HCT116 (cell line): ENCODE measurements around the gene NUDT14. TPM values are rescaled to one million over a fixed set of nuclear protein-coding genes. Genes with fewer than 3 reads are reported as not detected.

Experiments used
- ATAC-seq: fragments of 200-7000 bp; cut with Tn5 transposase; 2 replicates; pipeline ENCODE4 v1.9.1; 2020; ENCODE audit warnings: mild to moderate bottlenecking, moderate library complexity
- BruUV-seq: library from RNA; stranded (reverse); fragments of 400-500 nt; replicated peaks from 2 replicates; lab custom pipeline; 2021; lab: Mats Ljungman, UMichigan
- CTCF ChIA-PET: fragments of 300-600 bp; sonication (Branson Sonifier 250); formaldehyde crosslinking; loops from one replicate; lab custom pipeline; 2021; ENCODE audit warnings: antibody characterized with exemption; lab: Charles Lee
- POLR2A ChIA-PET: fragments of 300-600, 350-600 bp; sonication (Branson Sonifier 250); formaldehyde crosslinking; loops from one replicate; lab custom pipeline; 2021; ENCODE audit warnings: antibody characterized with exemption; lab: Charles Lee
- RAD21 ChIA-PET, 2 experiments: fragments of 300-600 bp; sonication (Branson Sonifier 250); formaldehyde crosslinking; loops; one replicate each; lab custom pipeline; 2023; ENCODE audit warnings: low total read pairs in 2 of 2; ENCODE audit not compliant: uncharacterized antibody in 2 of 2, unreplicated experiment in 2 of 2, low non-redundant PET in 1 of 2; lab: Charles Lee
- DNase-seq: peaks from one replicate; pipeline ENCODE4 v3.0.0-alpha.2; 2010; ENCODE audit warnings: low read depth, low spot score
- H2AFZ ChIP-seq: fragments of 200-600 bp; shearing (Covaris generic), sonication (generic); 2 replicates; pipeline ENCODE4 v1.6.1; 2017; ENCODE audit warnings: low read depth, mixed run types, mixed read lengths, antibody characterized with exemption, low read length; ENCODE audit not compliant: poor library complexity, severe bottlenecking
- H3K27ac ChIP-seq: 2 replicates; pipeline ENCODE4 v1.5.1; 2012; ENCODE audit warnings: low read depth, low read length
- H3K27me3 ChIP-seq: fragments of 200-600 bp; sonication (generic); 2 replicates; pipeline ENCODE4 v1.6.1; 2016; ENCODE audit warnings: mixed run types, low read length, mixed read lengths; ENCODE audit not compliant: insufficient read depth
- H3K36me3 ChIP-seq, 2 experiments: fragments of 200-500 bp in 1 of 2; fragments of 200-600 bp in 1 of 2; sonication (Bioruptor generic) in 1 of 2; sonication (generic) in 1 of 2; 2 replicates each; pipeline versions ENCODE4 v1.5.1 to v1.6.1; 2014 to 2016; ENCODE audit warnings: low read length in 2 of 2, inconsistent platforms in 1 of 2, mixed read lengths in 1 of 2, mixed run types in 1 of 2; ENCODE audit not compliant: insufficient read depth in 2 of 2, control insufficient read depth in 1 of 2
- H3K4me1 ChIP-seq, 2 experiments: fragments of 200-600 bp in 1 of 2; sonication (generic) in 1 of 2; 2 replicates each; pipeline versions ENCODE4 v1.5.1 to v1.6.1; 2012 to 2017; ENCODE audit warnings: low read length in 2 of 2, inconsistent platforms in 1 of 2, mild to moderate bottlenecking in 1 of 2, mixed read lengths in 1 of 2, mixed run types in 1 of 2, moderate library complexity in 1 of 2; ENCODE audit not compliant: insufficient read depth in 2 of 2, control insufficient read depth in 1 of 2
- H3K4me2 ChIP-seq: fragments of 200-600 bp; sonication (generic); 2 replicates; pipeline ENCODE4 v1.6.1; 2017; ENCODE audit warnings: mixed run types, low read length, mixed read lengths
- H3K4me3 ChIP-seq, 2 experiments: fragments of 200-600 bp in 1 of 2; sonication (generic) in 1 of 2; replicated peaks in 1 of 2; 2 replicates each; pipeline ENCODE4 v1.5.1; 2011 to 2016; ENCODE audit warnings: low read length in 2 of 2, control low read depth in 1 of 2, low read depth in 1 of 2, mild to moderate bottlenecking in 1 of 2, mixed read lengths in 1 of 2, mixed run types in 1 of 2
- H3K79me2 ChIP-seq: fragments of 200-600 bp; sonication (generic); 2 replicates; pipeline ENCODE4 v1.6.1; 2017; ENCODE audit warnings: mild to moderate bottlenecking, mixed run types, low read length, moderate library complexity, mixed read lengths; ENCODE audit not compliant: insufficient read depth
- H3K9ac ChIP-seq: fragments of 200-600 bp; sonication (generic); 2 replicates; pipeline ENCODE4 v1.6.1; 2016; ENCODE audit warnings: low read length, mixed read lengths
- H3K9me2 ChIP-seq: fragments of 200-600 bp; sonication (generic), shearing (Covaris generic); 2 replicates; pipeline ENCODE4 v1.6.1; 2017; ENCODE audit warnings: mixed run types, mild to moderate bottlenecking, moderate library complexity; ENCODE audit not compliant: insufficient read depth
- H3K9me3 ChIP-seq, 2 experiments: fragments of 200-500 bp in 1 of 2; fragments of 200-600 bp in 1 of 2; sonication (Bioruptor generic) in 1 of 2; sonication (generic) in 1 of 2; 2 replicates each; pipeline ENCODE4 v1.6.1; 2014 to 2017; ENCODE audit warnings: low read length in 2 of 2, mixed read lengths in 2 of 2, inconsistent platforms in 1 of 2, low read depth in 1 of 2, mild to moderate bottlenecking in 1 of 2, mixed run types in 1 of 2, moderate library complexity in 1 of 2; ENCODE audit not compliant: control insufficient read depth in 1 of 2, insufficient read depth in 1 of 2
- H4K20me1 ChIP-seq: fragments of 200-600 bp; sonication (generic), shearing (Covaris generic); 2 replicates; pipeline ENCODE4 v1.6.1; 2017; ENCODE audit warnings: mixed run types, mild to moderate bottlenecking, moderate library complexity; ENCODE audit not compliant: insufficient read depth
- CBX3 ChIP-seq: IDR thresholded peaks from 2 replicates; pipeline ENCODE4 v1.6.1; 2012; ENCODE audit warnings: low read depth
- CEBPB ChIP-seq: IDR thresholded peaks from 2 replicates; pipeline ENCODE4 v1.6.1; 2012; ENCODE audit warnings: low read depth
- EZH2 ChIP-seq: fragments of 200-600 bp; sonication (generic); IDR thresholded peaks from 2 replicates; pipeline ENCODE4 v1.6.1; 2017; ENCODE audit warnings: antibody characterized with exemption, mixed run types
- EZH2phosphoT487 ChIP-seq: fragments of 200-600 bp; IDR thresholded peaks from 2 replicates; pipeline ENCODE4 v1.6.1; 2018; ENCODE audit warnings: antibody characterized with exemption, borderline replicate concordance
- FOSL1 ChIP-seq: IDR thresholded peaks from 2 replicates; pipeline ENCODE4 v1.6.1; 2012; ENCODE audit warnings: low read depth
- JUND ChIP-seq: IDR thresholded peaks from 2 replicates; pipeline ENCODE4 v1.6.1; 2012
- POLR2A ChIP-seq: IDR thresholded peaks from 2 replicates; pipeline ENCODE4 v1.7.0; 2011; ENCODE audit warnings: borderline replicate concordance; ENCODE audit not compliant: insufficient read depth, insufficient read length; ENCODE audit errors: extremely low read depth
- POLR2AphosphoS5 ChIP-seq: IDR thresholded peaks from 2 replicates; pipeline ENCODE4 v1.6.1; 2011; ENCODE audit warnings: mild to moderate bottlenecking, low read depth, low read length, moderate library complexity
- RAD21 ChIP-seq: IDR thresholded peaks from 2 replicates; pipeline ENCODE4 v1.6.1; 2012; ENCODE audit warnings: low read depth, mild to moderate bottlenecking
- SIN3A ChIP-seq: IDR thresholded peaks from 2 replicates; pipeline ENCODE4 v1.6.1; 2012; ENCODE audit warnings: low read depth
- SP1 ChIP-seq: IDR thresholded peaks from 2 replicates; pipeline ENCODE4 v1.6.1; 2012; ENCODE audit warnings: low read depth
- TCF7L2 ChIP-seq: IDR thresholded peaks from 2 replicates; pipeline ENCODE4 v1.7.0; 2011; ENCODE audit warnings: borderline replicate concordance, inconsistent platforms; ENCODE audit not compliant: insufficient read depth, insufficient read length; ENCODE audit errors: extremely low read depth
- YY1 ChIP-seq: IDR thresholded peaks from 2 replicates; pipeline ENCODE4 v1.6.1; 2011; ENCODE audit warnings: low read length, low read depth, moderate library complexity, mild to moderate bottlenecking; ENCODE audit not compliant: insufficient replicate concordance; ENCODE audit errors: extremely low read depth
- ZFX ChIP-seq: fragments of 450-650 bp; IDR thresholded peaks from 2 replicates; pipeline ENCODE4 v1.6.1; 2017
- intact Hi-C: fragments of 100-400 bp; cut with micrococcal nuclease; formaldehyde crosslinking; loops from 2 replicates; pipeline ENCODE4 v1.10.0; 2022
- total RNA-seq: library from RNA; stranded (reverse); gene quantifications from one replicate; pipeline ENCODE4 v1.2.1, GENCODE V29; 2021; ENCODE audit not compliant: unreplicated experiment
- TF ChIP-seq, protein P1 (sequence below): IDR thresholded peaks from 2 replicates; pipeline ENCODE4 v1.6.1; 2012

The NUDT14 gene
- total RNA-seq, 1 experiment from 2014 or later, result 56.1 TPM

DNA sequence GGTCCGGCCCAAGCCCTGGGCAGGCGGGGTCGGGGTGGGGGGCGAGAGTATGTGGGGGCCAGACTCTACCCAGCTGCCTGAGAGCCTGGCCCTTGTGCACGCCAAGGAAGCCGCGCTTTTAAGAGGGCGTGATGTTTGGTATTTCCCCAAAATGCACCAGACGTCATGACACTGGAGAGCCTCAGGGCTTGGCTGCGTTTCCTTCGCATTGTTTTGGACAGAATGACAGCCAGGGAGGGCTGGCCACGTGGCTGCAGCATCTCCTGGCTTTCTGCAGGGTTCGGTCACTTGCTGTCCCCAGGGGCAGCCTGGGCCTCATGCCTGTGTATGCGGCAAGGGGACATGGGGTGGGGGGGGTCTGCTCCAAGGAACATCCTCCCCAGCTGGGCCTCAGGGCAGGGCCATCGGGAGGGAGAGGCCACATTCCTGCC is 16.1 kb upstream of the NUDT14 start:
- ChIA-PET CTCF (no interaction called here), POLR2A (no interaction called here), RAD21 (no interaction called here)
- Histone ChIP-seq H3K4me2 (no peak overlapping the region), H3K4me3 (no peak overlapping the region), H3K27me3 (no peaks in the 10 kb centered on the region), H3K9ac (no peak overlapping the region), H4K20me1 (no peaks in the 10 kb centered on the region), H2AFZ (no peak overlapping the region), H3K27ac (no peak overlapping the region), H3K9me2 (no peaks in the 10 kb centered on the region), H3K4me1 (peaks cover 20 to 27% of the 10 kb centered on the region in 2 experiments; a peak in 3 of 4 replicates), H3K36me3 (no peaks in the 10 kb centered on the region), H3K9me3 (no peaks in the 10 kb centered on the region), H3K79me2 (no peaks in the 10 kb centered on the region)
- ATAC-seq (no peak), DNase-seq (no peak)
- BruUV-seq, result no TSS peak
- intact Hi-C loops, result no loop called here
- TF ChIP-seq ZFX (no peak), RAD21 (no peak), CEBPB (no peak), CBX3 (no peak), SIN3A (no peak), JUND (no peak), FOSL1 (no peak), POLR2A (no peak), POLR2AphosphoS5 (no peak), EZH2phosphoT487 (no peak)
- TF ChIP-seq, protein P1, sequence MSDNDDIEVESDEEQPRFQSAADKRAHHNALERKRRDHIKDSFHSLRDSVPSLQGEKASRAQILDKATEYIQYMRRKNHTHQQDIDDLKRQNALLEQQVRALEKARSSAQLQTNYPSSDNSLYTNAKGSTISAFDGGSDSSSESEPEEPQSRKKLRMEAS, result no peak

DNA sequence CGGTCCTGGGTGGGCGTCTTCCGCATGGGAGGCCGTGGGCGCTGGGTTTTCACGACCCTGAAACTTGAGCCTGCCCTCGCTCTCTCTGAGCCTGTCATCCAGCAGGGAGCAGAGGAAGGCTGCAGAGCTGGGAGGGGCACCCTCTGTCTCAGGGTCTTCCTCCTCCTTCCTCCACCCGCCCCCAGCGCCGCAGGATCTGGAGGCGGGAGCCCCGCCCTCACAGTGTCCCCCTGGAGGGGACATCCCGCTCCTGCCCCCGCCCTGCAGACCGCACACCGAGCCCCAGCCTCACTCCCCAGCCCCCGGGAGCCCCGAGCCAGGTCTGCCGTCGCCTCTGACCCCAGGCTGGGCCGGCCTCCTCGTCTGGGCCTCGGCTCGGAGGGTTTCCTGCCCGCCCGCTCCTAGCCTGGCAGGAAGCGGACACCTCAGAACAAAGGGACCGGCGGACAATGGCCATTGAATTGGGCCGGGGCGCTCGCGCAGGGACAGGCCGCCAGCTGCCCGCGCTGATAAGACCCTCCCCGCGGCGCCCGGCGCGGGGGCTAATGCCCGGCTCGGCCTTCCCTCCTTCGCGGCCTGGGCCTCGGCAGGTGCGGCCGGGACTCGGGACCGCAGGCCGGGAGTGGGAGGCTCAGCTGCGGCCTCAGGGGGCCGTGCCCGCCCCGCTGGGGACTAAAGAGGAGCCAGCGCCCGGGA is 15.3 kb upstream of the NUDT14 start:
- Histone ChIP-seq H2AFZ (no peak overlapping the region), H4K20me1 (no peaks in the 10 kb centered on the region), H3K27me3 (no peaks in the 10 kb centered on the region), H3K4me2 (no peak overlapping the region), H3K4me3 (no peak overlapping the region), H3K9ac (no peak overlapping the region), H3K4me1 (peaks cover 14 to 20% of the 10 kb centered on the region in 2 experiments; a peak in 3 of 4 replicates), H3K27ac (no peak overlapping the region), H3K36me3 (no peaks in the 10 kb centered on the region), H3K79me2 (no peaks in the 10 kb centered on the region), H3K9me2 (no peaks in the 10 kb centered on the region), H3K9me3 (no peaks in the 10 kb centered on the region)
- no peak for ATAC-seq
- BruUV-seq, result no TSS peak
- no peak for DNase-seq
- RAD21 ChIA-PET, result no interaction called here
- intact Hi-C loops, result no loop called here
- POLR2A ChIA-PET, result no interaction called here
- no peak for TF ChIP-seq SP1
- no peak for TF ChIP-seq EZH2
- no peak for TF ChIP-seq YY1
- TF ChIP-seq JUND, result no peak
- TF ChIP-seq POLR2A, result no peak
- TF ChIP-seq TCF7L2, result no peak
- CTCF ChIA-PET, result no interaction called here
